GM23338 (cell line): ENCODE measurements around the gene CERS1. TPM values are rescaled to one million over a fixed set of nuclear protein-coding genes. Genes with fewer than 3 reads are reported as not detected.

Experiments used
- ATAC-seq: fragments of 200-7000 bp; cut with Tn5 transposase; 3 replicates; pipeline ENCODE4 v1.9.1; 2020
- DNase-seq: peaks from one replicate; pipeline ENCODE4 v3.0.0-alpha.2; 2015; ENCODE audit warnings: low spot score
- H2AFZ ChIP-seq: fragments of 200-600 bp; sonication (generic); 2 replicates; pipeline ENCODE4 v1.8.0; 2016; ENCODE audit warnings: antibody characterized with exemption, mild to moderate bottlenecking, moderate library complexity
- H3F3A ChIP-seq: fragments of 200-600 bp; sonication (generic); replicated peaks from 2 replicates; pipeline ENCODE4 v1.8.0; 2017; ENCODE audit warnings: antibody characterized with exemption, mixed run types, low read depth
- H3K27ac ChIP-seq: fragments of 200-600 bp; sonication (generic); 2 replicates; pipeline ENCODE4 v1.6.1; 2016; ENCODE audit warnings: low read depth
- H3K27me3 ChIP-seq: fragments of 200-600 bp; sonication (generic); 2 replicates; pipeline ENCODE4 v1.8.0; 2016; ENCODE audit warnings: mild to moderate bottlenecking, mixed run types, moderate library complexity; ENCODE audit not compliant: insufficient read depth
- H3K36me3 ChIP-seq: fragments of 200-600 bp; sonication (generic); 2 replicates; pipeline ENCODE4 v1.8.0; 2016; ENCODE audit warnings: mild to moderate bottlenecking; ENCODE audit not compliant: insufficient read depth
- H3K4me1 ChIP-seq: fragments of 200-600 bp; sonication (generic); 2 replicates; pipeline ENCODE4 v1.8.0; 2016; ENCODE audit warnings: mild to moderate bottlenecking, moderate library complexity; ENCODE audit not compliant: insufficient read depth
- H3K4me2 ChIP-seq: fragments of 200-600 bp; sonication (generic); 2 replicates; pipeline ENCODE4 v1.7.1; 2017; ENCODE audit warnings: mixed run types
- H3K4me3 ChIP-seq: fragments of 200-600 bp; sonication (generic); 2 replicates; pipeline ENCODE4 v1.6.1; 2016; ENCODE audit warnings: mixed run types
- H3K79me2 ChIP-seq: fragments of 200-600 bp; sonication (generic); replicated peaks from 2 replicates; pipeline ENCODE4 v1.8.0; 2017; ENCODE audit warnings: mild to moderate bottlenecking; ENCODE audit not compliant: insufficient read depth
- H3K9me2 ChIP-seq: fragments of 200-600 bp; sonication (generic); 2 replicates; pipeline ENCODE4 v1.8.0; 2017; ENCODE audit not compliant: insufficient read depth
- H4K20me1 ChIP-seq: fragments of 200-600 bp; sonication (generic); replicated peaks from 2 replicates; pipeline ENCODE4 v1.8.0; 2017; ENCODE audit warnings: mild to moderate bottlenecking; ENCODE audit not compliant: insufficient read depth
- H3K27ac Mint-ChIP-seq: 2 replicates; pipeline ENCODE4 v1.8.0; 2020; ENCODE audit warnings: inconsistent platforms, mild to moderate bottlenecking, moderate library complexity, mixed read lengths
- H3K27me3 Mint-ChIP-seq: 3 replicates; pipeline ENCODE4 v1.8.0; 2022; ENCODE audit warnings: low read depth, mild to moderate bottlenecking, moderate library complexity, mixed read lengths, inconsistent platforms; ENCODE audit not compliant: insufficient read depth, poor library complexity
- H3K36me3 Mint-ChIP-seq: 3 replicates; pipeline ENCODE4 v1.8.0; 2021; ENCODE audit warnings: low read depth, mild to moderate bottlenecking, inconsistent platforms, moderate library complexity, mixed read lengths
- H3K4me1 Mint-ChIP-seq: 3 replicates; pipeline ENCODE4 v1.8.0; 2020; ENCODE audit warnings: mild to moderate bottlenecking, inconsistent platforms, mixed read lengths
- H3K4me3 Mint-ChIP-seq: 3 replicates; pipeline ENCODE4 v1.8.0; 2021; ENCODE audit warnings: moderate library complexity, mild to moderate bottlenecking, inconsistent platforms, mixed read lengths
- H3K9me3 Mint-ChIP-seq: 3 replicates; pipeline ENCODE4 v1.8.0; 2020; ENCODE audit warnings: moderate library complexity, mild to moderate bottlenecking, inconsistent platforms, mixed read lengths
- EZH2 ChIP-seq: fragments of 200-600 bp; sonication (generic); IDR thresholded peaks from one replicate; pipeline ENCODE4 v1.8.0; 2017; ENCODE audit warnings: antibody characterized with exemption, mild to moderate bottlenecking, low read depth; ENCODE audit not compliant: unreplicated experiment
- JUNB ChIP-seq: IDR thresholded peaks from one replicate; pipeline ENCODE4 v1.6.1; 2016; ENCODE audit warnings: antibody characterized with exemption; ENCODE audit not compliant: unreplicated experiment
- ZNF114 ChIP-seq: fragments of 250-450 bp; sonication (Bioruptor Pico); IDR thresholded peaks from 2 replicates; pipeline ENCODE4 v1.5.0; 2020; ENCODE audit warnings: mild to moderate bottlenecking, moderate library complexity
- polyA plus RNA-seq: library from polyadenylated mRNA; unstranded; fragments of >200 nt; fragmentation: Nextera tagmentation; extraction: Ambion mirVana; gene quantifications from 2 replicates; pipeline ENCODE4 v1.2.1, GENCODE V29; 2016
- total RNA-seq: library from RNA; depleted of rRNA; stranded (reverse); fragments of >200 nt; shearing (Covaris generic); gene quantifications from 2 replicates; pipeline ENCODE4 v1.2.3, GENCODE V29; 2014
- TF ChIP-seq, protein P1 (sequence below): IDR thresholded peaks from one replicate; pipeline ENCODE4 v1.6.1; 2018; ENCODE audit warnings: antibody characterized with exemption; ENCODE audit not compliant: unreplicated experiment
- TF ChIP-seq, protein P2 (sequence below), 2 experiments: fragments of 200-600 bp in 1 of 2; sonication (generic) in 1 of 2; conservative IDR thresholded peaks; 2 replicates each; pipeline versions ENCODE4 v1.5.1 to v1.6.1; 2016 to 2017; ENCODE audit warnings: antibody characterized with exemption in 2 of 2, low read depth in 2 of 2, mild to moderate bottlenecking in 2 of 2, moderate library complexity in 1 of 2

The CERS1 gene
- total and polyA plus RNA-seq, 2 experiments from 2014 or later = 11.1 to 12.2 TPM

DNA sequence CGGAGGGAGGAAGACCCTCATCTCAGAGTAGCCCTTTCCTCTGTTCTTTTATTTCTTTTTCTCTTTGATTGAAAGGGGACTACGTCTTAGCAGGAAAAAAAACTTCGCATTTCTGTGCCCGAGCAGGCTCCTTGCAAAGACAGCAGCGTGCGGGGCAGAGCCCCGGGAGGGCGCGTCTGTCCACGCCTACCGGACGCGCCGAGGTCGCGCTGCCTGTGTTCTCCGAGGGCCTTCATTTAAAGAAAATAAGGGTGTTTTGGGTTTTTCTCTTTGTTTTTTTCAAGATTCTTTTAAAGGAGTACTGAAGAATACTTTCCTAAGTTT is 29.2 kb downstream of the CERS1 start (continued):
- TF ChIP-seq, protein P1, sequence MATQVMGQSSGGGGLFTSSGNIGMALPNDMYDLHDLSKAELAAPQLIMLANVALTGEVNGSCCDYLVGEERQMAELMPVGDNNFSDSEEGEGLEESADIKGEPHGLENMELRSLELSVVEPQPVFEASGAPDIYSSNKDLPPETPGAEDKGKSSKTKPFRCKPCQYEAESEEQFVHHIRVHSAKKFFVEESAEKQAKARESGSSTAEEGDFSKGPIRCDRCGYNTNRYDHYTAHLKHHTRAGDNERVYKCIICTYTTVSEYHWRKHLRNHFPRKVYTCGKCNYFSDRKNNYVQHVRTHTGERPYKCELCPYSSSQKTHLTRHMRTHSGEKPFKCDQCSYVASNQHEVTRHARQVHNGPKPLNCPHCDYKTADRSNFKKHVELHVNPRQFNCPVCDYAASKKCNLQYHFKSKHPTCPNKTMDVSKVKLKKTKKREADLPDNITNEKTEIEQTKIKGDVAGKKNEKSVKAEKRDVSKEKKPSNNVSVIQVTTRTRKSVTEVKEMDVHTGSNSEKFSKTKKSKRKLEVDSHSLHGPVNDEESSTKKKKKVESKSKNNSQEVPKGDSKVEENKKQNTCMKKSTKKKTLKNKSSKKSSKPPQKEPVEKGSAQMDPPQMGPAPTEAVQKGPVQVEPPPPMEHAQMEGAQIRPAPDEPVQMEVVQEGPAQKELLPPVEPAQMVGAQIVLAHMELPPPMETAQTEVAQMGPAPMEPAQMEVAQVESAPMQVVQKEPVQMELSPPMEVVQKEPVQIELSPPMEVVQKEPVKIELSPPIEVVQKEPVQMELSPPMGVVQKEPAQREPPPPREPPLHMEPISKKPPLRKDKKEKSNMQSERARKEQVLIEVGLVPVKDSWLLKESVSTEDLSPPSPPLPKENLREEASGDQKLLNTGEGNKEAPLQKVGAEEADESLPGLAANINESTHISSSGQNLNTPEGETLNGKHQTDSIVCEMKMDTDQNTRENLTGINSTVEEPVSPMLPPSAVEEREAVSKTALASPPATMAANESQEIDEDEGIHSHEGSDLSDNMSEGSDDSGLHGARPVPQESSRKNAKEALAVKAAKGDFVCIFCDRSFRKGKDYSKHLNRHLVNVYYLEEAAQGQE = no peak
- TF ChIP-seq EZH2 = no peak
- no peak for TF ChIP-seq JUNB

DNA sequence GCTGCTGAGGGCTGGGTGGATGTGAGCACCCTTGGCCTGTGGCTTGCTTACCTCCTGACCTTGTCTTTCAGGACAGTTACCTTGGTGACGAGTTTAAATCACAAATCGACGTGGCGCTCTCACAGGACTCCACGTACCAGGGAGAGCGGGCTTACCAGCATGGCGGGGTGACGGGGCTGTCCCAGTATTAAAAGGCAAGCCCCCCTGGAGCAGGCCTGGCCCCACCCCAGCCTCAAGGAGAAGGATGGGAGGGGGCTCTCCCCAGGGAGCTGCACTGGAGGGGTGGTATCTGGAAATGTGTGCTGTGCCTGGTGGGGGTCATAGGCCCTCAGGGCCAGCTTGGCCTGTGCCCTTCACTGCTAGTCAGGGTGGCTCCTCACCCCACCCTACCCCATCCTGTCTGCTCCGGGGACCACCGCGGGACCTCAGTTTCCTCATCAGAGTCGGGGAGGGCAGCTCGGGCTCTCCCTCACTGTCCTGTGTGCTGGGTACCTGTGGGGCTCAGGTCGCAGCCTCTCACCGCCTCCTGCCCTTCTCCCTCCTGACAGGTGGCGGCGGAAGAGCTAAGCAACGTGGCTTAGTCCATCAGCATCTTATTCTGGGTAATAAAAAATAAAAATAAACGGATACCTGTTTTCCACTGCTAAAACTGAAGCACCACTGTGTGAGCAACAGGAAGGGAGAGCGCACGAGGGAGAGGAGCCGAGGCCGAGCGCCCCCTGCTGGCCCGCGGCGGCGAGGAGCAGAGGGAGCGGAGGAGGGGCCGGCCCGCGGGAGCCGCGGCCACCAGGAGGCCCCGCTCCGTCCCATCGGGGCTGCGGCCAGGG is 29.8 kb downstream of the CERS1 start:
- H3K4me3 ChIP-seq = no peak overlapping the region
- H3K79me2 ChIP-seq = no peaks in the 10 kb centered on the region
- H3K27ac Mint-ChIP-seq = no peak overlapping the region
- H3K4me1 ChIP-seq = peaks cover 5% of the 10 kb centered on the region; the same call in 1 of the 2 replicates
- no peaks in the 10 kb centered on the region for H3K9me2 ChIP-seq
- peaks cover 6% of the 10 kb centered on the region; the same call in 2 of the 3 replicates for H3K4me1 Mint-ChIP-seq
- no peaks in the 10 kb centered on the region; the same call in 2 of the 3 replicates for H3K9me3 Mint-ChIP-seq
- no peak overlapping the region for H3K4me3 Mint-ChIP-seq
- H3K36me3 ChIP-seq = peaks cover 14% of the 10 kb centered on the region; the same call in 1 of the 2 replicates
- peaks cover 49% of the 10 kb centered on the region for H3K36me3 Mint-ChIP-seq
- no peak overlapping the region for H3K4me2 ChIP-seq
- no peak overlapping the region for H2AFZ ChIP-seq
- H3K27me3 Mint-ChIP-seq = peaks cover 15% of the 10 kb centered on the region
- TF ChIP-seq, protein P2, sequence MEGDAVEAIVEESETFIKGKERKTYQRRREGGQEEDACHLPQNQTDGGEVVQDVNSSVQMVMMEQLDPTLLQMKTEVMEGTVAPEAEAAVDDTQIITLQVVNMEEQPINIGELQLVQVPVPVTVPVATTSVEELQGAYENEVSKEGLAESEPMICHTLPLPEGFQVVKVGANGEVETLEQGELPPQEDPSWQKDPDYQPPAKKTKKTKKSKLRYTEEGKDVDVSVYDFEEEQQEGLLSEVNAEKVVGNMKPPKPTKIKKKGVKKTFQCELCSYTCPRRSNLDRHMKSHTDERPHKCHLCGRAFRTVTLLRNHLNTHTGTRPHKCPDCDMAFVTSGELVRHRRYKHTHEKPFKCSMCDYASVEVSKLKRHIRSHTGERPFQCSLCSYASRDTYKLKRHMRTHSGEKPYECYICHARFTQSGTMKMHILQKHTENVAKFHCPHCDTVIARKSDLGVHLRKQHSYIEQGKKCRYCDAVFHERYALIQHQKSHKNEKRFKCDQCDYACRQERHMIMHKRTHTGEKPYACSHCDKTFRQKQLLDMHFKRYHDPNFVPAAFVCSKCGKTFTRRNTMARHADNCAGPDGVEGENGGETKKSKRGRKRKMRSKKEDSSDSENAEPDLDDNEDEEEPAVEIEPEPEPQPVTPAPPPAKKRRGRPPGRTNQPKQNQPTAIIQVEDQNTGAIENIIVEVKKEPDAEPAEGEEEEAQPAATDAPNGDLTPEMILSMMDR (conservative IDR thresholded peaks at IDR 0.05; ENCODE audit: low read depth in 2 of 2) = peak; percentile 94 to 95
- TF ChIP-seq ZNF114 (CRISPR knock-in tag) = no peak
- peaks cover 11% of the 10 kb centered on the region for H4K20me1 ChIP-seq
- H3K27me3 ChIP-seq = peaks cover 21% of the 10 kb centered on the region
- no peak overlapping the region for H3K27ac ChIP-seq
- ATAC-seq (peak; percentile 71), DNase-seq (peak; percentile 86)
- H3F3A ChIP-seq = peaks cover 31% of the 10 kb centered on the region
